ENCODE results near the gene IL1RAPL1.

DNA sequence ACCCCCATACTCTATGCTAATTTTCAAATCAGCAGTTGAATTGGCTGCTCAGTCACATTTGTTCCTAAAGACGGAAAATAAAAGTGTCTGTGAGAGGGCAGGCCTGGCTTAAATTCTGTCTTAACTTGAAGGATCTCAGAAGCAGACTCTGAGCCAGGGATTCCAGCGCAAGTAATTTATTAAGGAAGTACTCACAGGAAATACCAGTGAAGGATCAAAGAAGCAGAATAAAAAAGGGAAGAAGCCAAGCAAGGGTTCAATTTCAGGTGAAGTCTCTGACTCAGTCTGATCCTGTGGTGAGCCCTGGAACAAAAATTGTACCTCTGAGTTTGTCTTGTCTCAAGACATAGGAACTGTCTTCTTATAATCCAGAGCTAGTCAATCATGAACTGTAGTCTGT, 52.2 kb downstream of the IL1RAPL1 start:
- TF ChIP-seq EP300 (IDR thresholded peaks at IDR 0.05) (no peak), POLR2A (IDR thresholded peaks at IDR 0.05; ENCODE audit: low read length) (no peak), RAD21 (conservative IDR thresholded peaks at IDR 0.05 in 1 of 2, IDR thresholded peaks at IDR 0.05 in 1 of 2) (no peak), RFX5 (IDR thresholded peaks at IDR 0.05) (no peak), ESRRA (IDR thresholded peaks at IDR 0.05; ENCODE audit: borderline replicate concordance, low read length) (no peak)
- TF ChIP-seq, protein P1, sequence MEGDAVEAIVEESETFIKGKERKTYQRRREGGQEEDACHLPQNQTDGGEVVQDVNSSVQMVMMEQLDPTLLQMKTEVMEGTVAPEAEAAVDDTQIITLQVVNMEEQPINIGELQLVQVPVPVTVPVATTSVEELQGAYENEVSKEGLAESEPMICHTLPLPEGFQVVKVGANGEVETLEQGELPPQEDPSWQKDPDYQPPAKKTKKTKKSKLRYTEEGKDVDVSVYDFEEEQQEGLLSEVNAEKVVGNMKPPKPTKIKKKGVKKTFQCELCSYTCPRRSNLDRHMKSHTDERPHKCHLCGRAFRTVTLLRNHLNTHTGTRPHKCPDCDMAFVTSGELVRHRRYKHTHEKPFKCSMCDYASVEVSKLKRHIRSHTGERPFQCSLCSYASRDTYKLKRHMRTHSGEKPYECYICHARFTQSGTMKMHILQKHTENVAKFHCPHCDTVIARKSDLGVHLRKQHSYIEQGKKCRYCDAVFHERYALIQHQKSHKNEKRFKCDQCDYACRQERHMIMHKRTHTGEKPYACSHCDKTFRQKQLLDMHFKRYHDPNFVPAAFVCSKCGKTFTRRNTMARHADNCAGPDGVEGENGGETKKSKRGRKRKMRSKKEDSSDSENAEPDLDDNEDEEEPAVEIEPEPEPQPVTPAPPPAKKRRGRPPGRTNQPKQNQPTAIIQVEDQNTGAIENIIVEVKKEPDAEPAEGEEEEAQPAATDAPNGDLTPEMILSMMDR (IDR thresholded peaks at IDR 0.05): no peak
- TF ChIP-seq, protein P2, sequence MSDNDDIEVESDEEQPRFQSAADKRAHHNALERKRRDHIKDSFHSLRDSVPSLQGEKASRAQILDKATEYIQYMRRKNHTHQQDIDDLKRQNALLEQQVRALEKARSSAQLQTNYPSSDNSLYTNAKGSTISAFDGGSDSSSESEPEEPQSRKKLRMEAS (IDR thresholded peaks at IDR 0.05): no peak
